ENCODE data around the gene ELOB.

GRCh38 chr16:2744711-2745110, 32.4 kb downstream of the ELOB start:
- TF ChIP-seq REST (IDR thresholded peaks at IDR 0.05; ENCODE audit: insufficient read depth in 1 of 2, low read depth in 2 of 2, low read length in 2 of 2) (no peak), POLR2AphosphoS5 (IDR thresholded peaks at IDR 0.05; ENCODE audit: low read depth, low read length) (no peak), SIN3A (IDR thresholded peaks at IDR 0.05; ENCODE audit: borderline replicate concordance, insufficient read depth, low read length) (no peak), FOXP2 (optimal IDR thresholded peaks at IDR 0.05; ENCODE audit: borderline replicate concordance, extremely low read depth, extremely low read length, insufficient read depth) (no peak)
